Spleen (tissue), 10 donors: Measurements from ENCODE around the gene ABCB1. TPM values are rescaled to one million over a fixed set of nuclear protein-coding genes. Genes with fewer than 3 reads are reported as not detected.

Experiments used
- polyA plus RNA-seq, 3 donors: library from polyadenylated mRNA; stranded (reverse); fragments of 200-250 nt; gene quantifications; one replicate each; pipeline ENCODE4 v1.2.1, GENCODE V29; 2013
- total RNA-seq, 7 donors: library from RNA; depleted of rRNA in 3 of 7; stranded (reverse); fragments of >200 nt in 3 of 7; fragmentation: NEBNext Ultra II Directional in 4 of 7; extraction: Animal tissue kit (Norgen Biotek cat#: 25700) in 4 of 7; gene quantifications; one replicate each; pipeline versions ENCODE4 v1.1.0 to v1.2.1, GENCODE V29; 2016 to 2021
- donor health status: healthy with polysubstance abuse.
- donor health status: DM: no; HTN: no; CAD: no; lungs with moderate emphysema.
- donor health status: DM: no; HTN: no; CAD: no.
- donor health status: Bipolar disorder and iron deficiency.
- donor health status: healthy.
- donor health status: DM: no; HTN: no; CAD: no.
- donor health status: DM: yes; HTN: yes; CAD: no.

The ABCB1 gene
- total and polyA plus RNA-seq, 10 donors: 3.0 to 25.6 (median 11.3) TPM

Other genes starting within 250 kb of the ABCB1 start
- 10 to 100 TPM; 12.1 to 27.4 (median 22.0) TPM for gene ABCB4, start 125.2 kb downstream of the ABCB1 start, total RNA-seq
- 10 to 100 TPM; 16.2 to 37.5 (median 21.4) TPM for gene ABCB4, start 125.2 kb downstream of the ABCB1 start, polyA plus RNA-seq
- 1 to 10 TPM in 2 of 7 donors, under 1 TPM in 5; 0.30 to 1.2 (median 0.76) TPM for gene RUNDC3B, start 27.5 kb upstream of the ABCB1 start, total RNA-seq
- under 1 TPM; 0.08 to 0.26 (median 0.26) TPM for gene RUNDC3B, start 27.5 kb upstream of the ABCB1 start, polyA plus RNA-seq